ENCODE measurements around the gene SNX30. TPM values are rescaled to one million over a fixed set of nuclear protein-coding genes. Genes with fewer than 3 reads are reported as not detected.

Gene SNX30
- total RNA-seq, 2 donors from 2014 or later = 5.0 to 5.7 TPM

DNA sequence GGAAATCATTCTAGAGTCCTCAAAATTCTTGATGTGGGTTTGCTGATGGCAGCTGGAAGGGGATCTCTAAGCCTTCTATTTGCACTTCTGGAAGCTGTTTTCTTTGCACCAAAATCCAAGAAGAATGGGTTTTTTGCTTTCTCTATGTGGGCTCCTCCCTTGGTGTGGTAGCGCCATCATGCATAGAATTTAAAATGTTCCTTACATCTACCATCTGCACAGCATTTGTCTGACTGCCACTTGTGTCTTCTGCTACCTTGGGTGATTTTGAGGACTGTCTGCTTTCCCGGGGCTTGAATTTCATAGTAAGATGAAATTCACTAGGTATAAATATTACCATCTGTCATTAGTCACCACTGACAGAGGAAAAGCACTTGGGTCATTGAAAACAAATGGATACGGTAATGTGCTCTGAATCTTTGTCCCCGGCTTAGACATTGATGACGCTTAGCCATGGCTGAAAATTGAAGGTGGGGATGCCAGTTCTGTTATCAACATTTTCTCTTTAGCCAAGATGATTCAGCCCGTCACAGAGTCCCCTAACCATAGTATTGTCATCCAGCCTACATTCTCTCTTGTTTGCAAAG lies 30.0 kb downstream of the SNX30 start:
- H3K36me3 ChIP-seq = no peaks in the 10 kb centered on the region
- TF ChIP-seq, protein P1, sequence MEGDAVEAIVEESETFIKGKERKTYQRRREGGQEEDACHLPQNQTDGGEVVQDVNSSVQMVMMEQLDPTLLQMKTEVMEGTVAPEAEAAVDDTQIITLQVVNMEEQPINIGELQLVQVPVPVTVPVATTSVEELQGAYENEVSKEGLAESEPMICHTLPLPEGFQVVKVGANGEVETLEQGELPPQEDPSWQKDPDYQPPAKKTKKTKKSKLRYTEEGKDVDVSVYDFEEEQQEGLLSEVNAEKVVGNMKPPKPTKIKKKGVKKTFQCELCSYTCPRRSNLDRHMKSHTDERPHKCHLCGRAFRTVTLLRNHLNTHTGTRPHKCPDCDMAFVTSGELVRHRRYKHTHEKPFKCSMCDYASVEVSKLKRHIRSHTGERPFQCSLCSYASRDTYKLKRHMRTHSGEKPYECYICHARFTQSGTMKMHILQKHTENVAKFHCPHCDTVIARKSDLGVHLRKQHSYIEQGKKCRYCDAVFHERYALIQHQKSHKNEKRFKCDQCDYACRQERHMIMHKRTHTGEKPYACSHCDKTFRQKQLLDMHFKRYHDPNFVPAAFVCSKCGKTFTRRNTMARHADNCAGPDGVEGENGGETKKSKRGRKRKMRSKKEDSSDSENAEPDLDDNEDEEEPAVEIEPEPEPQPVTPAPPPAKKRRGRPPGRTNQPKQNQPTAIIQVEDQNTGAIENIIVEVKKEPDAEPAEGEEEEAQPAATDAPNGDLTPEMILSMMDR (IDR thresholded peaks at IDR 0.05) = no peak
- no peak for DNase-seq (ENCODE audit: low spot score)

DNA sequence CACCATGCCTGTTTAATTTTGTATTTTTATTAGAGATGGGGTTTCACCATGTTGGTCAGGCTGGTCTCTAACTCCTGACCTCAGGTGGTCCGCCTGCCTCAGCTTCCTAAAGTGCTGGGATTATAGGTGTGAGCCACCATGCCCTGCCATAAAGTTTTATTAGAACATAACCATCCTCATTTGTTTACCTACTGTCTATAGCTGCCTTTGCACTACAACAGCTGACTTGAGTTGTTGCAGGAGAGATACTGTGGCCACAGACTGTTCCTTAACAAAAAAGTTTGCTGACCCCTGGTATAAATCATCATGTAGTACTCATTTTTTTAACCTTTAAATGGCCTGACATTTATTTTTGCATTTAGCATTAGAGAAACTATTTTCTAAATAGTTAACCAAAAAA lies 31.7 kb downstream of the SNX30 start:
- no peaks in the 10 kb centered on the region for H3K9me3 ChIP-seq
- H3K36me3 ChIP-seq = no peaks in the 10 kb centered on the region
- DNase-seq (ENCODE audit: low spot score) = no peak
- TF ChIP-seq, protein P1 (IDR thresholded peaks at IDR 0.05) = no peak
- H3K4me1 ChIP-seq = peaks cover 0 to 14% of the 10 kb centered on the region in 2 donors
- no peak overlapping the region for H3K4me3 ChIP-seq
- H3K27ac ChIP-seq = no peak overlapping the region
- no peaks in the 10 kb centered on the region for H3K27me3 ChIP-seq

More for the DNA sequence above, 30.0 kb downstream of the SNX30 start:
- H3K27me3 ChIP-seq = no peaks in the 10 kb centered on the region
- no peaks in the 10 kb centered on the region for H3K9me3 ChIP-seq
- H3K4me3 ChIP-seq = no peak overlapping the region
- peaks cover 0 to 14% of the 10 kb centered on the region in 2 donors for H3K4me1 ChIP-seq
- no peak overlapping the region for H3K27ac ChIP-seq

DNA sequence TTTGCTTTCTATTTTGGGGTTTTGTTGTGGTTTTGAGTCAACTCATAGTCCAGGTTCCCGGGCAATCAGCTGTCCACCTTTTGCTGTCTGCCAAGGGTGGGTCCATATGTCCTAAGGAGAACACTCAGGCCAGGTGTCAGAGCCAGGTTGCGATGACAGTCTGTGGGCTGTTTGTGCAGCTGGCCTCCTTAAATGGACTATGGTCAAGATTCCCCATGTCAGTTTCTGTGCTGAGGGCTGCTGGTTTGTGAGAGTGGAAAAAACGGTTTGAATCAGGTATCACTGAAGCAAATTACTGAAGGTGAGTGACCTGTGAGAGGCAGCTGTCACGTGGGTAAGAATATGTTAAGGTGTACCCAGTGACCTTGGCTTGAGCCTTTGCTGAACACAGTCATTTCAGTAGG lies 33.0 kb downstream of the SNX30 start:
- Histone ChIP-seq H3K4me1 (peaks cover 0 to 14% of the 10 kb centered on the region in 2 donors), H3K27ac (no peak overlapping the region)
- TF ChIP-seq, protein P1 (IDR thresholded peaks at IDR 0.05) = no peak

DNA sequence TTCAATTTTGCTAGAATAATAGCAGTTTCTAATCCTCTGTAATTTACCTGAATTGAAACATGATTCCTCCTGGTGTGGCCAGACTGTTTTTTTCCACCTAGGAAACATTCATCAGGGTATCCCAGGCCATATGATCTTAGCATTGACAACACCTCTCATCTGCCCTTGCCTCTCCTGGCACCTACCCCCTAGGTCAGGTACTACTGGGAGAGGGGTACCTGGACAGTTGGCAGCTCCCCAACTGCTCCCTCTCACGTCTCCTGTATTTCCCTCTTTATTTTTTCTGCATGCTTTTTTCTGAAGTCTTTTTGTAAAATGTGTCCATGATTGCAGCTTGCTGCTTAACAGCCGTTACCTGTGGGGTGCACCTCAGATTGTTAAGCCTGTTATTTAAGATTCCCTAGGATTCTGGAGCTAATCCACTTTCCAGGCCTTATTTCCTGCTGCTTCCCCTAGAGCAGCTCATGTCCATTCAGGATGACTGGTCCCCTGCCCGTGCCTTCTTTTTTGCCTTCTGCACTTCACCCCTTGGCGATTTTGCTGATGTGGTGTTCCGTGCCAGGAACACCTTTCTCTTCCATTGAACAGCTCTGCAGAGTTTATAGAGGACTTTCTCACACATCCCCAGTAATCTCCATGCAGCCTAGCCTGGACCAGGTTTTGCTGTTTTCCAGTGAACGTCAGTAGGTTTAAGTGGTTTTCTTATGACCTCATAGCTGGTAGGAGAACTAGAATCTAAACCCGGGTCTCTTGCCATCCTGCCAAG lies 33.6 kb downstream of the SNX30 start:
- Histone ChIP-seq H3K4me1 (peaks cover 0 to 14% of the 10 kb centered on the region in 2 donors), H3K27me3 (no peaks in the 10 kb centered on the region), H3K27ac (no peak overlapping the region), H3K9me3 (no peaks in the 10 kb centered on the region), H3K36me3 (no peaks in the 10 kb centered on the region), H3K4me3 (no peak overlapping the region)
- no peak for DNase-seq (ENCODE audit: low spot score)
- TF ChIP-seq, protein P1 (IDR thresholded peaks at IDR 0.05) = no peak

More for the DNA sequence above, 33.0 kb downstream of the SNX30 start:
- DNase-seq (ENCODE audit: low spot score) = no peak
- no peaks in the 10 kb centered on the region for H3K36me3 ChIP-seq
- H3K4me3 ChIP-seq = no peak overlapping the region
- H3K9me3 ChIP-seq = no peaks in the 10 kb centered on the region
- H3K27me3 ChIP-seq = no peaks in the 10 kb centered on the region

DNA sequence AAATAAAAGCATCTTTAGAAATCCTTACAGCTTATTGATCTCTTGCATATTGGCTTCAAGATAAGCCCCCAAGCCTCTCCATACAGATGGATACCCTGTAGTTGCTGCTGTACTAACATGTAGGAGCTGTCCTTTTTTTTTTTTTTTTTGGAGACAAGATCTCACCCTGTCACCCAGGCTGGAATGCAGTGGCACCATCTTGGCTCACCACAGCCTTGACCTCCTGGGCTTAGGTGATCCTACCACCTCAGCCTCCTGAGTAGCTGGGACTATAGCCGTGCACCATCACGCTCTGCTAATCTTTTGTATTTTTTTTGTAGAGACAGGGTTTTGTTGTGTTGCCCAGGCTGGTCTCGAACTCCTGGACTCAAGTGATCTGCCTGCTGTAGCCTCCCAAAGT lies 35.4 kb downstream of the SNX30 start:
- H3K4me3 ChIP-seq = no peak overlapping the region
- H3K27me3 ChIP-seq = no peaks in the 10 kb centered on the region
- no peak overlapping the region for H3K27ac ChIP-seq
- no peak for DNase-seq (ENCODE audit: low spot score)
- peaks cover 0 to 8% of the 10 kb centered on the region in 2 donors for H3K4me1 ChIP-seq
- no peaks in the 10 kb centered on the region for H3K9me3 ChIP-seq
- TF ChIP-seq, protein P1 (IDR thresholded peaks at IDR 0.05) = no peak
- H3K36me3 ChIP-seq = no peaks in the 10 kb centered on the region

Data from right atrium auricular region (tissue), 2 donors.